WERI-Rb-1 (cell line): ENCODE results near the gene KANSL1L.
"Not testable (repeated sequence)": the region's sequence is repeated elsewhere in the genome, so short reads cannot be mapped to it uniquely, and the experiment has no call there.

Source experiments
- DNase-seq: peaks from one replicate; pipeline ENCODE4 v3.0.0-alpha.2; 2020
- H3K27ac ChIP-seq: fragments of 250-450 bp; sonication (Bioruptor Pico); 2 replicates; pipeline ENCODE4 v1.5.1; 2020; ENCODE audit warnings: mild to moderate bottlenecking, moderate library complexity
- H3K27me3 ChIP-seq: fragments of 250-450 bp; sonication (Bioruptor Pico); 2 replicates; pipeline ENCODE4 v1.5.1; 2021; ENCODE audit warnings: mild to moderate bottlenecking, low read depth, moderate library complexity; ENCODE audit not compliant: insufficient read depth, severe bottlenecking
- H3K36me3 ChIP-seq: fragments of 250-450 bp; sonication (Bioruptor Pico); 2 replicates; pipeline ENCODE4 v1.5.1; 2020; ENCODE audit warnings: mild to moderate bottlenecking, moderate library complexity
- H3K4me3 ChIP-seq: 2 replicates; pipeline ENCODE4 v1.5.1; 2011; ENCODE audit warnings: low read depth, mild to moderate bottlenecking, control low read depth, low read length
- H3K9me3 ChIP-seq: fragments of 250-450 bp; sonication (Bioruptor Pico); 2 replicates; pipeline ENCODE4 v1.5.1; 2021; ENCODE audit warnings: mild to moderate bottlenecking, moderate library complexity; ENCODE audit not compliant: severe bottlenecking
- CTCF ChIP-seq: IDR thresholded peaks from 2 replicates; pipeline ENCODE4 v1.5.1; 2011; ENCODE audit warnings: low read depth, mild to moderate bottlenecking, control low read depth, inconsistent platforms, low read length

KANSL1L gene

GRCh38 chr2:210180477-210180876 lies 9.3 kb upstream of the KANSL1L start:
- Histone ChIP-seq H3K9me3 (no peaks in the 10 kb centered on the region), H3K27ac (no peak overlapping the region), H3K4me3 (no peak overlapping the region), H3K36me3 (no peaks in the 10 kb centered on the region), H3K27me3 (no peaks in the 10 kb centered on the region)
- TF ChIP-seq CTCF, result no peak
- no peak for DNase-seq

- TF ChIP-seq CTCF, result no peak
- Histone ChIP-seq H3K4me3 (no peak overlapping the region), H3K27me3 (no peaks in the 10 kb centered on the region), H3K9me3 (no peaks in the 10 kb centered on the region), H3K36me3 (no peaks in the 10 kb centered on the region), H3K27ac (no peak overlapping the region)
- DNase-seq, result no peak
Measured at GRCh38 chr2:210179351-210179990, 8.3 kb upstream of the KANSL1L start.

- Histone ChIP-seq H3K4me3 (no peak overlapping the region), H3K36me3 (no peaks in the 10 kb centered on the region), H3K27ac (no peak overlapping the region), H3K27me3 (no peaks in the 10 kb centered on the region), H3K9me3 (no peaks in the 10 kb centered on the region)
- no peak for DNase-seq
- no peak for TF ChIP-seq CTCF
Measured at GRCh38 chr2:210177769-210178168, 6.6 kb upstream of the KANSL1L start.

- H3K27ac ChIP-seq, H3K27me3 ChIP-seq, H3K4me3 ChIP-seq, H3K9me3 ChIP-seq, DNase-seq, H3K36me3 ChIP-seq: not testable (repeated sequence)
Measured at GRCh38 chr2:210177115-210177514, 5.9 kb upstream of the KANSL1L start.

- Histone ChIP-seq H3K27me3 (no peaks in the 10 kb centered on the region), H3K27ac (no peak overlapping the region), H3K4me3 (no peak overlapping the region), H3K9me3 (no peaks in the 10 kb centered on the region), H3K36me3 (0 out of 2 replicates have a peak, but pooled peaks cover 3% of the 10 kb centered on the region)
- no peak for DNase-seq
- no peak for TF ChIP-seq CTCF
Measured at GRCh38 chr2:210174086-210174485, 2.9 kb upstream of the KANSL1L start.

- no peak for DNase-seq
- TF ChIP-seq CTCF, result no peak
- peaks cover 3% of the 10 kb centered on the region; the same call in 1 of the 2 replicates for H3K36me3 ChIP-seq
- no peaks in the 10 kb centered on the region for H3K27me3 ChIP-seq
- no peaks in the 10 kb centered on the region for H3K9me3 ChIP-seq
- peak overlapping the region; percentile 78 for H3K4me3 ChIP-seq
- peak overlapping the region; percentile 82 for H3K27ac ChIP-seq
Measured at GRCh38 chr2:210172219-210172575, 988 bp upstream of the KANSL1L start.
